HG03108 (cell line): ENCODE data around the gene TTBK1.

Experiments
- ATAC-seq: cut with Tn5 transposase; IDR thresholded peaks from one replicate; pipeline ENCODE4 v1.9.1; 2021; ENCODE audit warnings: moderate library complexity; ENCODE audit not compliant: unreplicated experiment

Gene TTBK1

GRCh38 chr6:43222418-43223059, 20.7 kb upstream of the TTBK1 start:
- ATAC-seq = no peak

- no peak for ATAC-seq
Observed at GRCh38 chr6:43223175-43223574, 20.1 kb upstream of the TTBK1 start.

GRCh38 chr6:43226192-43226851, 17.0 kb upstream of the TTBK1 start:
- ATAC-seq = no peak

- peak; percentile 63 for ATAC-seq
Observed at GRCh38 chr6:43228951-43229802, 14.1 kb upstream of the TTBK1 start, which contains the start of gene DNPH1. DNPH1 (minus strand) TSS chr6:43229481; CDS start chr6:43229456, 25 bp downstream.

- no peak for ATAC-seq
Observed at GRCh38 chr6:43229803-43230620, 13.3 kb upstream of the TTBK1 start.

- ATAC-seq = no peak
Observed at GRCh38 chr6:43231053-43231452, 12.2 kb upstream of the TTBK1 start.

GRCh38 chr6:43231735-43232450, 11.4 kb upstream of the TTBK1 start:
- no peak for ATAC-seq

GRCh38 chr6:43235841-43236240, 7.4 kb upstream of the TTBK1 start:
- no peak for ATAC-seq

GRCh38 chr6:43239054-43239453, 4.2 kb upstream of the TTBK1 start:
- no peak for ATAC-seq

- no peak for ATAC-seq
Observed at GRCh38 chr6:43240950-43241349, 2.3 kb upstream of the TTBK1 start.

- ATAC-seq = no peak
Observed at GRCh38 chr6:43241446-43241845, 1.8 kb upstream of the TTBK1 start.

GRCh38 chr6:43243664-43244321, 512 bp downstream of the TTBK1 start:
- no peak for ATAC-seq

- ATAC-seq = peak; percentile 22
Observed at GRCh38 chr6:43246301-43247113, 3.2 kb downstream of the TTBK1 start.

GRCh38 chr6:43247114-43247999, 4.1 kb downstream of the TTBK1 start:
- ATAC-seq = peak; percentile 87

- ATAC-seq = no peak
Observed at GRCh38 chr6:43248101-43248500, 4.8 kb downstream of the TTBK1 start.

- ATAC-seq = no peak
Observed at GRCh38 chr6:43248791-43249190, 5.5 kb downstream of the TTBK1 start.

GRCh38 chr6:43250992-43251373, 7.7 kb downstream of the TTBK1 start:
- no peak for ATAC-seq

GRCh38 chr6:43253401-43253800, 10.1 kb downstream of the TTBK1 start:
- no peak for ATAC-seq
